UCSD-AML1 (cell line): Measurements from ENCODE around the gene ERO1A.
"Not testable (repeated sequence)": the region's sequence is repeated elsewhere in the genome, so short reads cannot be mapped to it uniquely, and the experiment has no call there.

Experiments used
- DNase-seq: peaks from one replicate; lab custom pipeline; 2025; ENCODE audit not compliant: unreplicated experiment; lab: John Stamatoyannopoulos, UW

Gene ERO1A

GRCh38 chr14:52695481-52696091 is at the start of gene ERO1A:
Gene ERO1A, minus strand, starts transcription at chr14:52695558. Its CDS starts 77 bp downstream, at chr14:52695481.
- peak; percentile 77 for DNase-seq

GRCh38 chr14:52741865-52742264 is 46.5 kb upstream of the ERO1A start:
- no peak for DNase-seq

GRCh38 chr14:52740751-52741150 is 45.4 kb upstream of the ERO1A start:
- no peak for DNase-seq

GRCh38 chr14:52738409-52738808 is 43.1 kb upstream of the ERO1A start:
- no peak for DNase-seq

- no peak for DNase-seq
Measured at GRCh38 chr14:52735921-52736489, 40.6 kb upstream of the ERO1A start.

- no peak for DNase-seq
Measured at GRCh38 chr14:52733824-52734223, 38.5 kb upstream of the ERO1A start.

GRCh38 chr14:52730709-52731111 is 35.4 kb upstream of the ERO1A start:
- DNase-seq, result no peak

- DNase-seq, result peak; percentile 100
Measured at GRCh38 chr14:52729925-52730708, 34.8 kb upstream of the ERO1A start, which contains the start of gene STYX. Gene STYX, plus strand, starts transcription at chr14:52730166. Its CDS starts 309 bp downstream, at chr14:52730475.

GRCh38 chr14:52729585-52729924 is 34.2 kb upstream of the ERO1A start:
- no peak for DNase-seq

GRCh38 chr14:52729035-52729434 is 33.7 kb upstream of the ERO1A start:
- not testable (repeated sequence) for DNase-seq

- DNase-seq, result not testable (repeated sequence)
Measured at GRCh38 chr14:52727509-52727908, 32.2 kb upstream of the ERO1A start.

GRCh38 chr14:52724360-52724644 is 28.9 kb upstream of the ERO1A start:
- no peak for DNase-seq

GRCh38 chr14:52723514-52724359 is 28.4 kb upstream of the ERO1A start:
- DNase-seq, result no peak

- DNase-seq, result no peak
Measured at GRCh38 chr14:52716155-52716554, 20.8 kb upstream of the ERO1A start.

- no peak for DNase-seq
Measured at GRCh38 chr14:52711666-52712065, 16.3 kb upstream of the ERO1A start.

- peak; percentile 94 for DNase-seq
Measured at GRCh38 chr14:52706724-52707706, 11.7 kb upstream of the ERO1A start, which contains the start of gene PSMC6. Gene PSMC6, plus strand, starts transcription at chr14:52707200. Its CDS starts 20 bp downstream, at chr14:52707220.

GRCh38 chr14:52706286-52706685 is 10.9 kb upstream of the ERO1A start:
- DNase-seq, result peak; percentile 27

GRCh38 chr14:52703664-52704063 is 8.3 kb upstream of the ERO1A start:
- DNase-seq, result no peak

GRCh38 chr14:52703225-52703624 is 7.9 kb upstream of the ERO1A start:
- no peak for DNase-seq

- DNase-seq, result no peak
Measured at GRCh38 chr14:52701223-52701622, 5.9 kb upstream of the ERO1A start.
